Naive thymus-derived CD8-positive, alpha-beta T cell (primary cell): ENCODE results near the gene DHX29. TPM values are rescaled to one million over a fixed set of nuclear protein-coding genes. Genes with fewer than 3 reads are reported as not detected.

Experiments used
- ATAC-seq, 2 donors: fragments of 150-1000 bp; cut with Tn5 transposase in 1 of 2; sonication (Bioruptor Pico), chemical (Tn5 transposase) in 1 of 2; 1 replicate in 1 of 2; 2 replicates in 1 of 2; pipeline ENCODE4 v1.10.0; 2021; ENCODE audit warnings: mild to moderate bottlenecking in 2 of 2, moderate library complexity in 2 of 2
- POLR2A ChIA-PET: fragments of 350-600 bp; sonication (Branson Sonifier 250); formaldehyde crosslinking; loops from one replicate; lab custom pipeline; 2021; ENCODE audit warnings: antibody characterized with exemption; lab: Charles Lee
- DNase-seq, 10 donors: peaks; one replicate each; pipeline versions ENCODE4 v3.0.0 to v3.0.0-alpha.2; 2020 to 2022
- H3K27ac Mint-ChIP-seq, 10 donors: one replicate each; pipeline ENCODE4 v1.8.0; 2020 to 2022; ENCODE audit warnings: mild to moderate bottlenecking in 10 of 10, mixed read lengths in 10 of 10, moderate library complexity in 4 of 10, inconsistent platforms in 1 of 10
- H3K27me3 Mint-ChIP-seq, 5 donors: one replicate each; pipeline ENCODE4 v1.8.0; 2021 to 2022; ENCODE audit warnings: mixed read lengths in 5 of 5
- H3K36me3 Mint-ChIP-seq, 3 donors: one replicate each; pipeline ENCODE4 v1.8.0; 2020 to 2022; ENCODE audit warnings: mixed read lengths in 3 of 3, mild to moderate bottlenecking in 2 of 3, inconsistent platforms in 1 of 3
- H3K4me1 Mint-ChIP-seq, 4 donors: one replicate each; pipeline ENCODE4 v1.8.0; 2021 to 2022; ENCODE audit warnings: mixed read lengths in 4 of 4
- H3K4me3 Mint-ChIP-seq, 10 donors: one replicate each; pipeline ENCODE4 v1.8.0; 2020 to 2022; ENCODE audit warnings: mild to moderate bottlenecking in 10 of 10, mixed read lengths in 10 of 10, moderate library complexity in 6 of 10, inconsistent platforms in 1 of 10
- H3K9me3 Mint-ChIP-seq, 9 donors: one replicate each; pipeline ENCODE4 v1.8.0; 2020 to 2022; ENCODE audit warnings: mixed read lengths in 9 of 9, mild to moderate bottlenecking in 3 of 9, inconsistent platforms in 1 of 9, moderate library complexity in 1 of 9
- polyA plus RNA-seq, 3 donors: library from polyadenylated mRNA; unstranded; fragments of 300-500 nt; fragmentation: Illumina TruSeq; gene quantifications; one replicate each; pipeline ENCODE4 v1.2.3, GENCODE V29; 2021
- total RNA-seq, 8 experiments: library from RNA in 2 of 8; stranded (reverse) in 2 of 8; gene quantifications; one replicate each; pipeline ENCODE4 v1.2.3 and lab custom pipeline; 2021 to 2026

The DHX29 gene
- total and polyA plus RNA-seq, 5 experiments from 2014 or later: 14.3 to 23.9 (median 16.0) TPM

DNA sequence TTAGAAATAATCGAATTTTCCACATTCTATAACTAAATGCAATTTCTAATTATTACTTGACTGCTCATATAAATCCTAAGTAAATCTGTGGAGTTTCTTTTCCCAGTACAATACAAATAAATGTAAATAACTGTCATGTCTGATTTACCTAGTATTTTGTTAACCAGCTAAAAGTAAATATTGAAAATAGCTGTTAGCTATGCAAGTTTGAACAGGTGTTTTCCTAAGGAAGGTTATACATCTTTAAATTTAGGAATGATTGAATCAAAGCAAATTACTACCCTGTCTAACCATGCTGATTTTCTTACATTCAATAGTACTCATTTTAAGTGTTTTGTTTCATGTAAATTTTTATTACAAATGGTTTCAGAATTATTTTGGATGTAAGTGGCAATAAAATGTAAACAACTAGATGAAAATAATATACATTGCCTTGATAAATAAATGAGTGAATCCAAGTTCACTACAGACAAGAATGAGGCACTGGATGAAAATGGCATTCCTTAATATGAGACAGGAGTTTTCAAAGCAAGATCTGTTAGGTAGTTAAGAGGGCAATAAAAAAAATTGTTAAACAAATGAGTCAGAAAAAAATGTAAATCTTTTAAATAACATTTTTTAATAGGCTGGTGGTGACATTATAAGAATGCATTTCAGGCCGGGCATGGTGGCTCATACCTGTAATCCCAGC lies 96.2 kb downstream of the DHX29 start:
- H3K27me3 Mint-ChIP-seq: peaks cover 10 to 22% (median 13%) of the 10 kb centered on the region in 5 donors
- no peak overlapping the region for H3K4me3 Mint-ChIP-seq
- H3K4me1 Mint-ChIP-seq: no peaks in the 10 kb centered on the region
- no peaks in the 10 kb centered on the region for H3K36me3 Mint-ChIP-seq
- no peak overlapping the region for H3K27ac Mint-ChIP-seq
- POLR2A ChIA-PET: no interaction called here
- ATAC-seq (no peak), DNase-seq (no peak)
- no peaks in the 10 kb centered on the region for H3K9me3 Mint-ChIP-seq

Other genes with a start within 250 kb of the DHX29 start
- gene GZMA, start 205.0 kb downstream of the DHX29 start, total RNA-seq: 1 to 10 TPM; 5.4 to 7.3 TPM
- 100 to 1,000 TPM in 1 of 3 donors, 10 to 100 TPM in 2; 12.6 to 713 (median 35.7) TPM for gene GZMA, start 205.0 kb downstream of the DHX29 start, polyA plus RNA-seq
- not detected for gene GPX8, start 147.5 kb downstream of the DHX29 start, total RNA-seq
- gene GPX8, start 147.5 kb downstream of the DHX29 start, polyA plus RNA-seq: not detected
- gene CDC20B, start 134.5 kb downstream of the DHX29 start, total RNA-seq: not detected
- not detected for gene CDC20B, start 134.5 kb downstream of the DHX29 start, polyA plus RNA-seq
- gene MCIDAS, start 80.4 kb downstream of the DHX29 start, total RNA-seq: not detected
- gene MCIDAS, start 80.4 kb downstream of the DHX29 start, polyA plus RNA-seq: not detected
- gene CCNO, start 74.1 kb downstream of the DHX29 start, total RNA-seq: not detected
- gene CCNO, start 74.1 kb downstream of the DHX29 start, polyA plus RNA-seq: not detected
- 10 to 100 TPM; 69.2 to 79.9 TPM for gene MTREX, start 295 bp upstream of the DHX29 start, total RNA-seq
- 10 to 100 TPM; 24.3 to 35.8 (median 27.4) TPM for gene MTREX, start 295 bp upstream of the DHX29 start, polyA plus RNA-seq
- 1 to 10 TPM; 7.0 to 7.9 TPM for gene PLPP1, start 227.3 kb upstream of the DHX29 start, total RNA-seq
- gene PLPP1, start 227.3 kb upstream of the DHX29 start, polyA plus RNA-seq: 10 to 100 TPM; 11.7 to 23.3 (median 15.7) TPM